ENCODE measurements around the gene LARP4B.

DNA sequence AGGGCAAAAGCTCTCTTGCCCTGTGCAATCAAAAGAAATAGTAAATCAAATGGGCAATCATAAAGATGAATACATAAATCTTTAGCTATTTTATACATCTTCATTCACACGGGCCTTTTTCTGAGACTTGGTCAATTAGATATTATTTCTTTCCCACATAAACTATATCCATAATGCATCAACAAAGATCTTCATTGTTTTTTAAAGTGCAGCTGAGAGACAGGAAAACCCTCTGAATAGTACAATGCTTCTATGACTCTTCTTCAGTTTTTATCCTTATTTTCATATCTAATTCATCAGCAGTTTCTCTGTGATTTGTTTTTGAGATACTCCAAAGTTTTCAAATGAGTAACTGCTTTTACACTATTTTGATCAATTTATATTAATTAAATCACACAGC lies 25.5 kb downstream of the LARP4B start:
- TF ChIP-seq GABPA (IDR thresholded peaks at IDR 0.05; ENCODE audit: low read depth) (no peak), CTCF (IDR thresholded peaks at IDR 0.05) (no peak)
